ENCODE data around the gene RGL4. TPM values are rescaled to one million over a fixed set of nuclear protein-coding genes. Genes with fewer than 3 reads are reported as not detected.

RGL4 gene
- total RNA-seq, 3 donors from 2014 or later (not counting 1 experiment from before 2014, with no cell fraction given) = 11.6 to 14.5 (median 12.7) TPM

DNA sequence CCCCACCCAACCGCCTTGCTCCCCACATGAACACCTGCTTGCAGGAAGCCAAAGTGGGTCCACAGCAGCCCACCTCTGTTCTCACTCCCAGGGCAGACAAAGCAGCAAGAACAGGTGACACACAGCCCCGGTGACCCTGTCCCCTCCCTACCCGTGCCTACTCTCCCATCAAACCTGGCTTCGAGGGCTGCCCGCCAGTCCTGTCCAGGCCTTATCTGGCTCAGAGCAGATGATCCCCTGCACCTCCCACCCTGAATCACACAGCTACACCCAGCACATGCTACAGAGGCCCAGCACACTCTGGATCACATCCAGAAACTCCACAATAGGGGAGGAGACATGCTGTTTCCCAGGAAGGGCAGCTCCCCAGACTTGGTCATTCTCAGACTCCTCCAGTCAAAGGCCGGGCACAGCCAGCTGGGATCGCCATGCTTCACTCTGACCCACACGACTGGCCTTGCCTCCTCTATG is 6.2 kb upstream of the RGL4 start:
- Histone ChIP-seq H3K9me3 (ENCODE audit: control insufficient read depth, insufficient read depth, low read length) (no peaks in the 10 kb centered on the region), H3K36me3 (ENCODE audit: control insufficient read depth, insufficient read depth, low read length) (peaks cover 2% of the 10 kb centered on the region), H3K27me3 (ENCODE audit: control insufficient read depth, insufficient read depth, low read length) (no peaks in the 10 kb centered on the region), H3K4me3 (ENCODE audit: low read length) (no peak overlapping the region), H3K27ac (ENCODE audit: low read length) (no peak overlapping the region), H3K4me1 (ENCODE audit: control insufficient read depth, insufficient read depth, low read length) (no peaks in the 10 kb centered on the region)
- intact Hi-C loops (cut with micrococcal nuclease) = no loop called here
- TF ChIP-seq, protein P1, sequence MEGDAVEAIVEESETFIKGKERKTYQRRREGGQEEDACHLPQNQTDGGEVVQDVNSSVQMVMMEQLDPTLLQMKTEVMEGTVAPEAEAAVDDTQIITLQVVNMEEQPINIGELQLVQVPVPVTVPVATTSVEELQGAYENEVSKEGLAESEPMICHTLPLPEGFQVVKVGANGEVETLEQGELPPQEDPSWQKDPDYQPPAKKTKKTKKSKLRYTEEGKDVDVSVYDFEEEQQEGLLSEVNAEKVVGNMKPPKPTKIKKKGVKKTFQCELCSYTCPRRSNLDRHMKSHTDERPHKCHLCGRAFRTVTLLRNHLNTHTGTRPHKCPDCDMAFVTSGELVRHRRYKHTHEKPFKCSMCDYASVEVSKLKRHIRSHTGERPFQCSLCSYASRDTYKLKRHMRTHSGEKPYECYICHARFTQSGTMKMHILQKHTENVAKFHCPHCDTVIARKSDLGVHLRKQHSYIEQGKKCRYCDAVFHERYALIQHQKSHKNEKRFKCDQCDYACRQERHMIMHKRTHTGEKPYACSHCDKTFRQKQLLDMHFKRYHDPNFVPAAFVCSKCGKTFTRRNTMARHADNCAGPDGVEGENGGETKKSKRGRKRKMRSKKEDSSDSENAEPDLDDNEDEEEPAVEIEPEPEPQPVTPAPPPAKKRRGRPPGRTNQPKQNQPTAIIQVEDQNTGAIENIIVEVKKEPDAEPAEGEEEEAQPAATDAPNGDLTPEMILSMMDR (IDR thresholded peaks at IDR 0.05) = no peak
- no peak for ATAC-seq
- Mint-ChIP-seq H3K36me3 (no peaks in the 10 kb centered on the region), H3K27me3 (ENCODE audit: low read depth in 2 of 2) (no peaks in the 10 kb centered on the region), H3K4me1 (peaks cover 0 to 12% of the 10 kb centered on the region in 2 donors), H3K4me3 (no peak overlapping the region), H3K27ac (no peak overlapping the region), H3K9me3 (no peaks in the 10 kb centered on the region)
- WGBS (ENCODE audit: insufficient coverage) = 94% methylated on average over 8 of the region's 8 CpGs
- DNase-seq = no peak

DNA sequence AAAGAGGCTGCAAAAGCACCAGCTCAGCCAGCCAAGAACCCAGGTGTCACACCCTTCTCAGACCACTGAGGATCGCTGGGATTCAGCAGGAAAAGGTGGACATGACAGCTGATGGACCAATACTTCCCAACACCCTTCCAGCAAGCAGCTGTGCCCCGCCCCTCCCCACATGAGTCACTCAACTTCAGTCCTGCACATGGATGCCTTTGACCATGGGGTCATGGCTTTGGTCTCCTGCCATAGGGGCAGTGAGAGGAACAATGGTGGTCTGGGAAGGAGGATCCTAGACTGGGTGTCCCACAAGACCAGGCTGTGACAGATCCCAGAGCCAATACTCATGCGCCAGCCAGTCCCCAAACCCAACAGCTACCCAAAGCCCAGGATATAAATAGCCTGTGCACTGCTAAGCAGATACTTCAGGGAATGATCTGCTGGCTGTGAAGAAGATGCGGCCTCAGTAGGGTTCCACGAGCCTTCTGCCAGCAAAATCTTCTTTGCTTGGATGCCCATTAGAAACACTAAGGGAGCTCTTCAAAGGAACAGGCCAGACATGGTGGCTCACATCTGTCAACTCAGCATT is 5.5 kb upstream of the RGL4 start:
- Mint-ChIP-seq H3K4me3 (no peak overlapping the region), H3K4me1 (peaks cover 0 to 9% of the 10 kb centered on the region in 2 donors), H3K27ac (no peak overlapping the region), H3K9me3 (no peaks in the 10 kb centered on the region), H3K27me3 (ENCODE audit: low read depth in 2 of 2) (no peaks in the 10 kb centered on the region), H3K36me3 (no peaks in the 10 kb centered on the region)
- H3K36me3 ChIP-seq (ENCODE audit: control insufficient read depth, insufficient read depth, low read length) = peaks cover 6% of the 10 kb centered on the region
- H3K4me3 ChIP-seq (ENCODE audit: low read length) = no peak overlapping the region
- no peak overlapping the region for H3K27ac ChIP-seq (ENCODE audit: low read length)
- ATAC-seq (no peak), DNase-seq (no peak)
- 97% methylated on average over 5 of the region's 5 CpGs for WGBS (ENCODE audit: insufficient coverage)
- intact Hi-C loops (cut with micrococcal nuclease) = no loop called here
- no peaks in the 10 kb centered on the region for H3K27me3 ChIP-seq (ENCODE audit: control insufficient read depth, insufficient read depth, low read length)
- H3K4me1 ChIP-seq (ENCODE audit: control insufficient read depth, insufficient read depth, low read length) = no peaks in the 10 kb centered on the region
- TF ChIP-seq, protein P1 (IDR thresholded peaks at IDR 0.05) = no peak
- no peaks in the 10 kb centered on the region for H3K9me3 ChIP-seq (ENCODE audit: control insufficient read depth, insufficient read depth, low read length)

GRCh38 chr22:23686416-23687024 is 4.3 kb upstream of the RGL4 start:
- DNase-seq = no peak
- Histone ChIP-seq H3K27ac (ENCODE audit: low read length) (no peak overlapping the region), H3K27me3 (ENCODE audit: control insufficient read depth, insufficient read depth, low read length) (no peaks in the 10 kb centered on the region), H3K9me3 (ENCODE audit: control insufficient read depth, insufficient read depth, low read length) (no peaks in the 10 kb centered on the region), H3K4me1 (ENCODE audit: control insufficient read depth, insufficient read depth, low read length) (no peaks in the 10 kb centered on the region), H3K36me3 (ENCODE audit: control insufficient read depth, insufficient read depth, low read length) (peaks cover 6% of the 10 kb centered on the region), H3K4me3 (ENCODE audit: low read length) (no peak overlapping the region)
- WGBS (ENCODE audit: insufficient coverage) = 78% methylated on average over 7 of the region's 7 CpGs
- Mint-ChIP-seq H3K4me3 (no peak overlapping the region), H3K36me3 (no peaks in the 10 kb centered on the region), H3K9me3 (no peaks in the 10 kb centered on the region), H3K4me1 (peaks cover 0 to 7% of the 10 kb centered on the region in 2 donors), H3K27ac (peak overlapping the region in 1 of 2 donors; percentile 61), H3K27me3 (ENCODE audit: low read depth in 2 of 2) (no peaks in the 10 kb centered on the region)
- intact Hi-C loops (cut with micrococcal nuclease) = no loop called here
- TF ChIP-seq, protein P1 (IDR thresholded peaks at IDR 0.05) = no peak
- no peak for ATAC-seq
